ENCODE data around the gene DRG1. TPM values are rescaled to one million over a fixed set of nuclear protein-coding genes. Genes with fewer than 3 reads are reported as not detected.
"Not testable (repeated sequence)": the region's sequence is repeated elsewhere in the genome, so short reads cannot be mapped to it uniquely, and the experiment has no call there.

Gene DRG1
- total and polyA plus RNA-seq, 2 donors from 2014 or later, result 46.5 to 93.3 TPM

DNA sequence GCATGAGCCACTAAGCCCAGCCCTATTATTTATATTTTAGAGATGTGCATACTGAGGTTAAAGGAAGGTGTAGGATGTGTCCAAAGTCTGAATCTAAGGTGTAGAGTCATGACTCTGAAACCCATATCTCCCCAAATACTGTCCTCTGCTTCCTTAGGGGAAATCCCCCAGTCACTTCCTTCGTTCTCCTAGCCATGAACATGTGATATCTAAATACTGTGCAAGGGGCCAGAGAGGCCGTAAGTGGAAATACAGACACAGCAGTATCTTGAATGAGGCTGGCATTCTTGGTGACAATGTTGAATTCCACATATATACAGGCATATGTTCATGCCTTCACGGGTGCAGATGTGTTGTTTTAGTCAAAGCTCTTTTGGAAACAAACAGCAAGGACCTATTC is 32.0 kb upstream of the DRG1 start:
- DNase-seq, result no peak
- FAIRE-seq, result no peak
- Histone ChIP-seq H3K27ac (ENCODE audit: low read depth in 2 of 2, low read length in 2 of 2) (no peak overlapping the region), H3K36me3 (ENCODE audit: control insufficient read depth in 2 of 3, insufficient read depth in 3 of 3, low read length in 3 of 3) (no peaks in the 10 kb centered on the region), H3K27me3 (ENCODE audit: control insufficient read depth, insufficient read depth, low read length) (no peaks in the 10 kb centered on the region), H3K9ac (ENCODE audit: low read length in 3 of 3) (no peak overlapping the region), H3K4me1 (ENCODE audit: control insufficient read depth in 2 of 3, insufficient read depth in 2 of 3, low read depth in 1 of 3, low read length in 3 of 3) (no peaks in the 10 kb centered on the region), H3K9me3 (ENCODE audit: control insufficient read depth in 2 of 3, insufficient read depth in 1 of 3, low read length in 3 of 3) (no peaks in the 10 kb centered on the region), H3K4me3 (ENCODE audit: low read length in 3 of 3) (no peak overlapping the region)
- intact Hi-C loops (cut with DNase I), result no loop called here
- TF ChIP-seq, protein P1, sequence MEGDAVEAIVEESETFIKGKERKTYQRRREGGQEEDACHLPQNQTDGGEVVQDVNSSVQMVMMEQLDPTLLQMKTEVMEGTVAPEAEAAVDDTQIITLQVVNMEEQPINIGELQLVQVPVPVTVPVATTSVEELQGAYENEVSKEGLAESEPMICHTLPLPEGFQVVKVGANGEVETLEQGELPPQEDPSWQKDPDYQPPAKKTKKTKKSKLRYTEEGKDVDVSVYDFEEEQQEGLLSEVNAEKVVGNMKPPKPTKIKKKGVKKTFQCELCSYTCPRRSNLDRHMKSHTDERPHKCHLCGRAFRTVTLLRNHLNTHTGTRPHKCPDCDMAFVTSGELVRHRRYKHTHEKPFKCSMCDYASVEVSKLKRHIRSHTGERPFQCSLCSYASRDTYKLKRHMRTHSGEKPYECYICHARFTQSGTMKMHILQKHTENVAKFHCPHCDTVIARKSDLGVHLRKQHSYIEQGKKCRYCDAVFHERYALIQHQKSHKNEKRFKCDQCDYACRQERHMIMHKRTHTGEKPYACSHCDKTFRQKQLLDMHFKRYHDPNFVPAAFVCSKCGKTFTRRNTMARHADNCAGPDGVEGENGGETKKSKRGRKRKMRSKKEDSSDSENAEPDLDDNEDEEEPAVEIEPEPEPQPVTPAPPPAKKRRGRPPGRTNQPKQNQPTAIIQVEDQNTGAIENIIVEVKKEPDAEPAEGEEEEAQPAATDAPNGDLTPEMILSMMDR (IDR thresholded peaks at IDR 0.05; ENCODE audit: borderline replicate concordance, extremely low read depth, insufficient read depth), result no peak

DNA sequence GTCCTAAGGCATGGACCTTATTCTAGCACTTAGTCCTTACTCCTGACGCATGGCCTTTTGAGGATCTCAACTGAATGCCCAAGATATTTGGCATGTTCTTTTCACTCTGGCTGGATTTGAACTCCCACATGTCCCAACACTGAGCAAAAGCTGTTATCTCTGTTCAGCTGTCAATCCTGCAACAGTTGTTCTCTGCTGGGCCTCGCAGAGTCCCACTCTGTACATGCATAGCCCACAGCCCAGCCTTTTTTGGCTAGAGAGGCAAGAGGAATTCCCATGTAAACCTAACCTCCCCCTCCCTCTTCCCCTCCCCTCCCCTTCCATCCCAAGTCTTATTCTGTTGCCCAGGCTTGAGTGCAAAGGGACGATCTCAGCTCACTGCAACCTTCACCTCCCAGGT is 21.8 kb upstream of the DRG1 start:
- intact Hi-C loops (cut with DNase I), result no loop called here
- Histone ChIP-seq H3K4me1 (ENCODE audit: control insufficient read depth in 2 of 3, insufficient read depth in 2 of 3, low read depth in 1 of 3, low read length in 3 of 3) (no peaks in the 10 kb centered on the region), H3K9ac (ENCODE audit: low read length in 3 of 3) (no peak overlapping the region), H3K9me3 (ENCODE audit: control insufficient read depth in 2 of 3, insufficient read depth in 1 of 3, low read length in 3 of 3) (no peaks in the 10 kb centered on the region), H3K27me3 (ENCODE audit: control insufficient read depth, insufficient read depth, low read length) (no peaks in the 10 kb centered on the region), H3K27ac (ENCODE audit: low read depth in 2 of 2, low read length in 2 of 2) (no peak overlapping the region), H3K36me3 (ENCODE audit: control insufficient read depth in 2 of 3, insufficient read depth in 3 of 3, low read length in 3 of 3) (no peaks in the 10 kb centered on the region), H3K4me3 (ENCODE audit: low read length in 3 of 3) (no peak overlapping the region)
- TF ChIP-seq, protein P1 (IDR thresholded peaks at IDR 0.05; ENCODE audit: borderline replicate concordance, extremely low read depth, insufficient read depth), result no peak
- DNase-seq, result peak in 2 of 5 donors; percentile 8 to 53
- no peak for FAIRE-seq

DNA sequence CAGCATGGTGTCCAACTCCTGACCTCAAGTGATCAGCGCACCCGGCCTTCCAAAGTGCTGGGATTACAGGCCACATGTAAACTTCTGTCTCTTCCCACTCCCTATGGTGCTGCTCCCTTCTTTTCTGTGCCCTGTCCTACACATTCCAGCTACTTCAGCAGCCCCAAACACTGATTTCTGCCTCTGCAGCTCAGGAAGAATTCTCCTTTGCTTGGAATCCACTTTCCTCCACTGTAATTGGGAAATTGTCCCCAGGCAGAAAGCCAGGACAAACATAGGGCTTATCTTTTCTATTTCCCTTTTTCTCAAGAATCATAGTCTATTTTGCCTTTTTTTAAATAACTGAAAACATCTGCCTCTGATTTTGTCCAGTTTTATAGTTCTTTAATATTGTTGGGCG is 21.3 kb upstream of the DRG1 start:
- TF ChIP-seq, protein P1 (IDR thresholded peaks at IDR 0.05; ENCODE audit: borderline replicate concordance, extremely low read depth, insufficient read depth), result no peak
- H3K4me1 ChIP-seq (ENCODE audit: control insufficient read depth in 2 of 3, insufficient read depth in 2 of 3, low read depth in 1 of 3, low read length in 3 of 3), result no peaks in the 10 kb centered on the region
- H3K36me3 ChIP-seq (ENCODE audit: control insufficient read depth in 2 of 3, insufficient read depth in 3 of 3, low read length in 3 of 3), result no peaks in the 10 kb centered on the region
- no peaks in the 10 kb centered on the region for H3K9me3 ChIP-seq (ENCODE audit: control insufficient read depth in 2 of 3, insufficient read depth in 1 of 3, low read length in 3 of 3)
- no peak overlapping the region for H3K4me3 ChIP-seq (ENCODE audit: low read length in 3 of 3)
- no peak for FAIRE-seq
- no peak overlapping the region for H3K27ac ChIP-seq (ENCODE audit: low read depth in 2 of 2, low read length in 2 of 2)
- H3K27me3 ChIP-seq (ENCODE audit: control insufficient read depth, insufficient read depth, low read length), result no peaks in the 10 kb centered on the region
- DNase-seq, result peak in 2 of 5 donors; percentile 17 to 70
- no peak overlapping the region for H3K9ac ChIP-seq (ENCODE audit: low read length in 3 of 3)
- intact Hi-C loops (cut with DNase I), result no loop called here

- FAIRE-seq; H3K4me3 ChIP-seq (ENCODE audit: low read length in 3 of 3); intact Hi-C loops (cut with DNase I); H3K36me3 ChIP-seq (ENCODE audit: control insufficient read depth in 2 of 3, insufficient read depth in 3 of 3, low read length in 3 of 3); DNase-seq; H3K27ac ChIP-seq (ENCODE audit: low read depth in 2 of 2, low read length in 2 of 2); H3K9me3 ChIP-seq (ENCODE audit: control insufficient read depth in 2 of 3, insufficient read depth in 1 of 3, low read length in 3 of 3); H3K27me3 ChIP-seq (ENCODE audit: control insufficient read depth, insufficient read depth, low read length); H3K4me1 ChIP-seq (ENCODE audit: control insufficient read depth in 2 of 3, insufficient read depth in 2 of 3, low read depth in 1 of 3, low read length in 3 of 3); H3K9ac ChIP-seq (ENCODE audit: low read length in 3 of 3): not testable (repeated sequence)
These were observed 20.8 kb upstream of the DRG1 start for GRCh38 chr22:31378651-31379050.

All from kidney (tissue), 14 donors.